Activated CD4-positive, CD25-positive, alpha-beta regulatory T cell treated with anti-CD3 and anti-CD28 coated beads, Interleukin-2, amount 50 U/mL, for 24 hours (primary cell): ENCODE data around the gene PLCB3.

Source experiments
- ATAC-seq, 2 donors: fragments of 150-1000 bp; cut with Tn5 transposase; one replicate each; pipeline ENCODE4 v1.10.0; 2021; ENCODE audit warnings: mild to moderate bottlenecking in 1 of 2, moderate library complexity in 1 of 2

PLCB3 gene

GRCh38 chr11:64251016-64251752 lies at the start of gene PLCB3:
Gene PLCB3 (plus strand): TSS chr11:64251530. CDS start chr11:64251650, 120 bp downstream.
- ATAC-seq, result peak; percentile 64 to 65

DNA sequence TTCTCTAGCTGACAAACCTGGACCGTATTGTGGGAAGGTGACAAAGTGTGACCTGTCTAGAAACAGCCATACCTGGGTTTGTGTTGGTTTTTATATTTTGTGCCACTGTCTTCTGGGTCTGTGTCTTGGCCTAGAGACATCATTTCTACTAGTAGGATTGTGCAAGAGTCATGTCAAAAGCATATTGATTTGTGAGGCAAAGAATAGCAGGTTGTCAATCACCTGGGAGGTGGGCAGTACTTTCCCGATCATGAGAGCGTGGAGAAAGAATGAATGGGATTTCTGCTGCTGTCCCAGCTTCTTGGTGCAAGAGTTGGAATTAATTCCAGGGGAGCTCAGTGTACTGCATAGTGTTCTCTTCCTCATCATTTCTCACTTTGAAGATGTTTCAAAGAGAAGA lies 49.8 kb upstream of the PLCB3 start:
- ATAC-seq, result no peak

DNA sequence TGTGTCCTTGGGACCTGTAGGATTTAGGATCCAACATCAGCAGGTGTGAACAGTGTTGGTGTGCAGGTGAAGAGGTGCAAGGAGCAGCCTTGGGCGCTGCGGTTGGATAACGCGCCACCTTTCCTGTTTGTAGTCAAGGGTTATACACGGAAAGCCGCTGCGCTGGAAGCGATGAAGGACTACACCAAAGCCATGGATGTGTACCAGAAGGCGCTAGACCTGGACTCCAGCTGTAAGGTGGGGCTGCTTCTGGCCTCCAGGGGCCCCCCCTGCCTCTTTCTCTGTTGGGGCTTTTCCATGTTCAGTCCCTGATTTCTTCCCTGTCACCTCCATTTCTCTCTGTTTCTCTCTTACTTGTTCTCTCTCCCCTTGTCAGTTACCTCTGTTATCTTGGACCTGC lies 48.3 kb upstream of the PLCB3 start:
- ATAC-seq, result no peak

GRCh38 chr11:64203421-64204079 lies 47.8 kb upstream of the PLCB3 start:
- no peak for ATAC-seq

DNA sequence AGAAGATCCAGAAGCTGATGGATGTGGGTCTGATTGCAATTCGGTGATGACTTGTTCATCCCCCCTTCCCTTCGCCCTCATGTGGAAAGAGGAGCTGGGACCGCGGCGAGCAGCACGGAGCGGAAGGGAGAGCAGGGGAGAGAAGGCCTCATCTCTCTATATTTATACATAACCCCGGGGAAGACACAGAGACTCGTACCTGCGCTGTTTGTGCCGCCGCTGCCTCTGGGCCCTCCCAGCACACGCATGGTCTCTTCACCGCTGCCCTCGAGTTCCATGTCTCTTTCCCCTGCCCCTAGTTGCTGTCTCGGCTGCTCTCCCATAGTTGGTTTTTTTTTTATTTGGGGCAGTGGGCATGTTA lies 47.3 kb upstream of the PLCB3 start:
- no peak for ATAC-seq

DNA sequence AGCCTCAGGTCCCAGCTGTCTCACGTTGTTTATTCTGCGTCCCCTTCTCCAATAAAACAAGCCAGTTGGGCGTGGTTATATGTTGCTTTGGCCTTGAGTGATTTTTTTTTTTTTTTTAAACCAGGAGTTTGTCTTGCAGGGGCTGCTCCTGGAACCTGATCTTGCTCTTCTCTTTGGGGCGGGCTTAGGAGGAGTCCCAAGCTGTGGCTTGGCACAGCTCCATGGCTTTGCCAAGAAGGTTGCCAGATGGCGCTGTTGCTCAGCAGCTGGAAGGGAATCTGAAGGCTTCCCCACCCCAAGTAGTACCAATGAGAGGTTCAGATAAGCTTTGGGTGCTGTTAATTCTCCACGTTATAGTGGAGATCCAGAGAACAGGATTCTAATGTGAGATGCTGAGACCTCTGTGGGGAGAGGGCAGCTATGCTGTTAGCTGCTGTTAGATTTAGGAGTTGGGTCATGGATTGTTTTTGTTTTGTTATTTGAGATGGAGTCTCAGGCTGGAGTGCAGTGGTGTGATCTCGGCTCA lies 46.8 kb upstream of the PLCB3 start:
- peak in 1 of 2 donors; percentile 15 for ATAC-seq

GRCh38 chr11:64206457-64207255 lies 44.7 kb upstream of the PLCB3 start, which contains the start of gene FERMT3:
Gene FERMT3 (plus strand): TSS chr11:64206721. CDS start chr11:64207365, 644 bp downstream.
- peak; percentile 42 to 44 for ATAC-seq

DNA sequence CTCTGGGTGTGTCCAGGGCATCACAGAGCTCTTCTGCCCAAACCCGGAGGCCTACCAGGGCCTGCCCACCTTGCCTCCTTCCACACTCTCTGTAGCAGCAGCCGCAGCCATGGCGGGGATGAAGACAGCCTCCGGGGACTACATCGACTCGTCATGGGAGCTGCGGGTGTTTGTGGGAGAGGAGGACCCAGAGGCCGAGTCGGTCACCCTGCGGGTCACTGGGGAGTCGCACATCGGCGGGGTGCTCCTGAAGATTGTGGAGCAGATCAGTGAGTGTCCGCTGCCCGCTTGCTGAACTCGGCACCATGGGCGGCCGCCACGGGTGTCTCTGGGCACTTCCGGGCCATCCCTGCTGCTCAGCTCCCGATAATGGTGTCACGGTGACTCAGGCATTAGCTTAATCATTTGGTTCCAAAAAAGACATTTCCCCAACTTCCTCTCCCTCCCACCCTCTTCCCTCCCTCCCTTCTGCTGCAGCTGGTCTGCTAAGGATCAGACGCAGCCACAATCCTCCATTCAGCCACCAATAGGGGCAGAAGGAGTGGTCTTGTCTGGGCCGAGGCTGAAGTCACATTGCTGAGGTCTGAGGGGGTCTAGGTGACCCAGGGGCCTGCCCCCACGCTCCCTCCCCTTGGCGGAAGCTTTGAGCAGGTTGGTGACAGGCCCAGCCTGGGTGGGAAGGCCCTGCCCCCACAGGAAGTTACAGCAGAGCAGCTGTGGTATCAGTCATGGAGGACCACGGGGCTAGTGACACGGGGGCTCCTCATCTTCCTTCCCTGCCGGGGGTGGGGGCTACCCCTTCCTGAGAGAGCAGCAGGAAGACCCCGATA lies 43.9 kb upstream of the PLCB3 start:
- peak; percentile 85 for ATAC-seq

- no peak for ATAC-seq
Measured at GRCh38 chr11:64208086-64208795, 43.1 kb upstream of the PLCB3 start.

- ATAC-seq, result no peak
Measured at GRCh38 chr11:64208796-64209562, 42.4 kb upstream of the PLCB3 start.

- no peak for ATAC-seq
Measured at GRCh38 chr11:64209563-64209843, 41.8 kb upstream of the PLCB3 start.

- no peak for ATAC-seq
Measured at GRCh38 chr11:64210301-64211020, 40.9 kb upstream of the PLCB3 start.

- ATAC-seq, result no peak
Measured at GRCh38 chr11:64211181-64211872, 40.0 kb upstream of the PLCB3 start.

GRCh38 chr11:64216879-64217278 lies 34.5 kb upstream of the PLCB3 start:
- ATAC-seq, result no peak

DNA sequence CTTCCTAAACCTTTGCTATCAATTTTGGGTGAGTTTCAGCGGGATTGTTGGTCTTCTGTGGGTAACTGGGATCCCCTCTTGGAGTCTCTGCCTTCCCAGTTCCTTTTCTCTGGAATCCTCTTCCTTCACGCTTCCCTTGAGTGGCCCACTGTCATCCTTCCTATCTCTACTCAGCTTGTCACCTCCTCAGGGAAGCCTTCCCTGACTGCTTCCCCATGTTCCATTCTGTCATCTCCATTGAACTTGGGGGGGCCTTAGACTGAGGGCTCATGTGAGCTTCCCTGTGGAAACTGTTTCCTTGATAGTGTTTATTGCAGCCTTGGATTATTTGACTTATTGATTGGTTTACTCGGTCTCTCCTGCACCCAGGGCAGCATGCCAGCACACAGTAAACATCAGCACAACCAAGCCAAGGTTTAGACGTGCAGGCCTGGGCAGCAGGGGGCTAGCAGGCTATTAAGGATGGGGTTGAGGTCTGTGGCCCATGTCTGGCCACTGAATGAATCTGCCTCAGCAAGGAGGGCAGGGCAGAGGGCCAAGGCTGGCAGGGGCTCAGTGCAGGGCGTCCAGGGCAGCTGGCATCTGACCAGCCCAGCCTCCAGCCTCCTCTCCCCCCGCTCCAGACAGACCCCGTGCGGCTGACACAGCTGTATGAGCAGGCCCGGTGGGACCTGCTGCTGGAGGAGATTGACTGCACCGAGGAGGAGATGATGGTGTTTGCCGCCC lies 32.5 kb upstream of the PLCB3 start:
- ATAC-seq, result no peak

DNA sequence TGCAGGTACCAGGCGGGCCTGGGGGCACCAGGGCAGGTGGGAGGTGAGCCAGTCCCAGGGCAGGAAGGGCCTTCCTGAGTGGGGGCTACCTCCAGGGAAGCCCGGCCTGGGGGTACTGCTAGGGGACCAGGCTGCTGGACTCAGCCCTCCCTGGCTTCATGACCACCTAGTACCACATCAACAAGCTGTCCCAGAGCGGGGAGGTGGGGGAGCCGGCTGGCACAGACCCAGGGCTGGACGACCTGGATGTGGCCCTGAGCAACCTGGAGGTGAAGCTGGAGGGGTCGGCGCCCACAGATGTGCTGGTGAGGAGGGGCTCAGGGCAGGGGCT lies 32.0 kb upstream of the PLCB3 start:
- no peak for ATAC-seq

- no peak for ATAC-seq
Measured at GRCh38 chr11:64219755-64220154, 31.6 kb upstream of the PLCB3 start.

- no peak for ATAC-seq
Measured at GRCh38 chr11:64220271-64220670, 31.1 kb upstream of the PLCB3 start.

DNA sequence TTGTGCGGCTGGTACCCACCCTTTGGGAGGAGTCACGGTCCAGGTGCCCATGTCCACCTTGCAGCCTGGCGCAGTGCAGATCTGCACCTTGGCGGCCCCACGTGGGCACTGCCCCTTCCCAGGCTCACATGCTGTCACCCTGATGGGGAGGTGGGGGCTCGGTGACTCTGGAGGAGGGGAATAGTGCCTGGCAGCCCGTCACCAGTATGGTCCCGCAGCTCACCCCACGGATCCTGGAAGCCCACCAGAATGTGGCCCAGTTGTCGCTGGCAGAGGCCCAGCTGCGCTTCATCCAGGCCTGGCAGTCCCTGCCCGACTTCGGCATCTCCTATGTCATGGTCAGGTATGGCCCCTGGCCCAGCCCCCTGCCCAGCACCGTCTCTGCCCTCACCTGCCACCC lies 30.5 kb upstream of the PLCB3 start:
- ATAC-seq, result no peak
